A549 (cell line): ENCODE measurements around the gene BCR.

ENCODE experiments used
- CTCF ChIP-seq: fragments of >200 bp; sonication (Bioruptor Twin); formaldehyde crosslinking; IDR thresholded peaks from 3 replicates; pipeline ENCODE4 v1.5.1; 2016
- EHF ChIP-seq: fragments of 250-450 bp; sonication (Bioruptor Pico); IDR thresholded peaks from 2 replicates; pipeline ENCODE4 v1.5.0; 2020; ENCODE audit warnings: mild to moderate bottlenecking
- EP300 ChIP-seq, 2 experiments: fragments of >200 bp; sonication (Bioruptor Twin); formaldehyde crosslinking; IDR thresholded peaks; 2 replicates in 1 of 2; 3 replicates in 1 of 2; pipeline ENCODE4 v1.6.1; 2016 to 2017
- HOXB5 ChIP-seq: fragments of 250-450 bp; sonication (Bioruptor Pico); IDR thresholded peaks from 2 replicates; pipeline ENCODE4 v1.5.0; 2020; ENCODE audit warnings: mild to moderate bottlenecking, moderate library complexity
- JUNB ChIP-seq: fragments of >200 bp; sonication (Bioruptor Twin); formaldehyde crosslinking; IDR thresholded peaks from 2 replicates; pipeline ENCODE4 v1.6.1; 2016
- MAFK ChIP-seq: fragments of 450-650 bp; IDR thresholded peaks from 2 replicates; pipeline ENCODE4 v1.6.1; 2014; ENCODE audit not compliant: partially characterized antibody
- PHF8 ChIP-seq: fragments of 200-600 bp; sonication (generic); IDR thresholded peaks from 2 replicates; pipeline ENCODE4 v1.6.1; 2016; ENCODE audit warnings: low read depth, mild to moderate bottlenecking, antibody characterized with exemption, moderate library complexity, borderline replicate concordance
- POLR2A ChIP-seq: IDR thresholded peaks from 2 replicates; pipeline ENCODE4 v1.6.1; 2012; ENCODE audit warnings: mild to moderate bottlenecking, low read length
- RNF2 ChIP-seq: fragments of 200-600 bp; sonication (generic); IDR thresholded peaks from 2 replicates; pipeline ENCODE4 v1.6.1; 2016; ENCODE audit warnings: low read depth, mild to moderate bottlenecking, antibody characterized with exemption, moderate library complexity, borderline replicate concordance
- ZSCAN20 ChIP-seq: fragments of 250-450 bp; sonication (Bioruptor Pico); IDR thresholded peaks from 2 replicates; pipeline ENCODE4 v1.8.0; 2022; ENCODE audit warnings: mild to moderate bottlenecking, moderate library complexity
- TF ChIP-seq, protein P1 (sequence below): fragments of 150-350 bp; IDR thresholded peaks from 2 replicates; pipeline ENCODE4 v1.6.1; 2014; ENCODE audit warnings: low read depth, mild to moderate bottlenecking, low read length
- TF ChIP-seq, protein P2 (sequence below): fragments of 200-600 bp; sonication (generic); IDR thresholded peaks from 2 replicates; pipeline ENCODE4 v1.6.1; 2016; ENCODE audit warnings: antibody characterized with exemption, mild to moderate bottlenecking, moderate library complexity
- TF ChIP-seq, protein P3 (sequence below): fragments of >200 bp; sonication (Bioruptor Twin); formaldehyde crosslinking; IDR thresholded peaks from 3 replicates; pipeline ENCODE4 v1.6.1; 2016
- TF ChIP-seq, protein P4 (sequence below): fragments of 450-650 bp; IDR thresholded peaks from 2 replicates; pipeline ENCODE4 v1.6.1; 2014; ENCODE audit warnings: antibody characterized with exemption

DNA sequence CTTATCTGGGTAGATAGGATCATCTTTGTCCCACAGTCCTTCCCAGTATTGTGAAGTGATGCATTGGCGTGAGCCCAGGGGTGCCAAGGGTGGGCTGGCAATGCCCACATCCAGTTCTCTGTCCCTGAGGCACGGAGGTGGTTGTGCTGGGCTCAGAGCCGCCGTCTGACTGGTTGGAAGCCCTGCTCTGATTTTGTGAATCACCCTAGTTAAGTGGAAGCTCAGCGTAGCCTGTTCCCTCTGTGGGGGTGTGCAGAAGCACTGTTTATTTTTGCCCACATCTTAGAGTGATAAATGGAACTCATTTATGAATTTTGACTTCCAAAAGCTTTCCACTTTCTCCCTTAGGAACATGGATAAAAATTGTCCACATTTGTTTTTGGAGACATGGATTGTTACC, 13.6 kb downstream of the BCR start:
- TF ChIP-seq EP300 (IDR thresholded peaks at IDR 0.05) (no peak), MAFK (no peak), PHF8 (no peak), CTCF (no peak), ZSCAN20 (no peak), JUNB (no peak), RNF2 (no peak), EHF (CRISPR knock-in tag) (no peak), POLR2A (no peak), HOXB5 (no peak)
- TF ChIP-seq, protein P1, sequence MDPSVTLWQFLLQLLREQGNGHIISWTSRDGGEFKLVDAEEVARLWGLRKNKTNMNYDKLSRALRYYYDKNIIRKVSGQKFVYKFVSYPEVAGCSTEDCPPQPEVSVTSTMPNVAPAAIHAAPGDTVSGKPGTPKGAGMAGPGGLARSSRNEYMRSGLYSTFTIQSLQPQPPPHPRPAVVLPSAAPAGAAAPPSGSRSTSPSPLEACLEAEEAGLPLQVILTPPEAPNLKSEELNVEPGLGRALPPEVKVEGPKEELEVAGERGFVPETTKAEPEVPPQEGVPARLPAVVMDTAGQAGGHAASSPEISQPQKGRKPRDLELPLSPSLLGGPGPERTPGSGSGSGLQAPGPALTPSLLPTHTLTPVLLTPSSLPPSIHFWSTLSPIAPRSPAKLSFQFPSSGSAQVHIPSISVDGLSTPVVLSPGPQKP, result no peak
- TF ChIP-seq, protein P2, sequence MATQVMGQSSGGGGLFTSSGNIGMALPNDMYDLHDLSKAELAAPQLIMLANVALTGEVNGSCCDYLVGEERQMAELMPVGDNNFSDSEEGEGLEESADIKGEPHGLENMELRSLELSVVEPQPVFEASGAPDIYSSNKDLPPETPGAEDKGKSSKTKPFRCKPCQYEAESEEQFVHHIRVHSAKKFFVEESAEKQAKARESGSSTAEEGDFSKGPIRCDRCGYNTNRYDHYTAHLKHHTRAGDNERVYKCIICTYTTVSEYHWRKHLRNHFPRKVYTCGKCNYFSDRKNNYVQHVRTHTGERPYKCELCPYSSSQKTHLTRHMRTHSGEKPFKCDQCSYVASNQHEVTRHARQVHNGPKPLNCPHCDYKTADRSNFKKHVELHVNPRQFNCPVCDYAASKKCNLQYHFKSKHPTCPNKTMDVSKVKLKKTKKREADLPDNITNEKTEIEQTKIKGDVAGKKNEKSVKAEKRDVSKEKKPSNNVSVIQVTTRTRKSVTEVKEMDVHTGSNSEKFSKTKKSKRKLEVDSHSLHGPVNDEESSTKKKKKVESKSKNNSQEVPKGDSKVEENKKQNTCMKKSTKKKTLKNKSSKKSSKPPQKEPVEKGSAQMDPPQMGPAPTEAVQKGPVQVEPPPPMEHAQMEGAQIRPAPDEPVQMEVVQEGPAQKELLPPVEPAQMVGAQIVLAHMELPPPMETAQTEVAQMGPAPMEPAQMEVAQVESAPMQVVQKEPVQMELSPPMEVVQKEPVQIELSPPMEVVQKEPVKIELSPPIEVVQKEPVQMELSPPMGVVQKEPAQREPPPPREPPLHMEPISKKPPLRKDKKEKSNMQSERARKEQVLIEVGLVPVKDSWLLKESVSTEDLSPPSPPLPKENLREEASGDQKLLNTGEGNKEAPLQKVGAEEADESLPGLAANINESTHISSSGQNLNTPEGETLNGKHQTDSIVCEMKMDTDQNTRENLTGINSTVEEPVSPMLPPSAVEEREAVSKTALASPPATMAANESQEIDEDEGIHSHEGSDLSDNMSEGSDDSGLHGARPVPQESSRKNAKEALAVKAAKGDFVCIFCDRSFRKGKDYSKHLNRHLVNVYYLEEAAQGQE, result no peak
- TF ChIP-seq, protein P3, sequence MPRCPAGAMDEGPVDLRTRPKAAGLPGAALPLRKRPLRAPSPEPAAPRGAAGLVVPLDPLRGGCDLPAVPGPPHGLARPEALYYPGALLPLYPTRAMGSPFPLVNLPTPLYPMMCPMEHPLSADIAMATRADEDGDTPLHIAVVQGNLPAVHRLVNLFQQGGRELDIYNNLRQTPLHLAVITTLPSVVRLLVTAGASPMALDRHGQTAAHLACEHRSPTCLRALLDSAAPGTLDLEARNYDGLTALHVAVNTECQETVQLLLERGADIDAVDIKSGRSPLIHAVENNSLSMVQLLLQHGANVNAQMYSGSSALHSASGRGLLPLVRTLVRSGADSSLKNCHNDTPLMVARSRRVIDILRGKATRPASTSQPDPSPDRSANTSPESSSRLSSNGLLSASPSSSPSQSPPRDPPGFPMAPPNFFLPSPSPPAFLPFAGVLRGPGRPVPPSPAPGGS, result no peak
- TF ChIP-seq, protein P4, sequence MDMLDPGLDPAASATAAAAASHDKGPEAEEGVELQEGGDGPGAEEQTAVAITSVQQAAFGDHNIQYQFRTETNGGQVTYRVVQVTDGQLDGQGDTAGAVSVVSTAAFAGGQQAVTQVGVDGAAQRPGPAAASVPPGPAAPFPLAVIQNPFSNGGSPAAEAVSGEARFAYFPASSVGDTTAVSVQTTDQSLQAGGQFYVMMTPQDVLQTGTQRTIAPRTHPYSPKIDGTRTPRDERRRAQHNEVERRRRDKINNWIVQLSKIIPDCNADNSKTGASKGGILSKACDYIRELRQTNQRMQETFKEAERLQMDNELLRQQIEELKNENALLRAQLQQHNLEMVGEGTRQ, result no peak
